NCI-H2227 treated with DMSO at 0.1 percent for 48 hours (cell line): ENCODE data around the gene SLC44A2.

Experiments
- DNase-seq: peaks from one replicate; lab custom pipeline; 2025; lab: John Stamatoyannopoulos, UW

SLC44A2 gene

DNA sequence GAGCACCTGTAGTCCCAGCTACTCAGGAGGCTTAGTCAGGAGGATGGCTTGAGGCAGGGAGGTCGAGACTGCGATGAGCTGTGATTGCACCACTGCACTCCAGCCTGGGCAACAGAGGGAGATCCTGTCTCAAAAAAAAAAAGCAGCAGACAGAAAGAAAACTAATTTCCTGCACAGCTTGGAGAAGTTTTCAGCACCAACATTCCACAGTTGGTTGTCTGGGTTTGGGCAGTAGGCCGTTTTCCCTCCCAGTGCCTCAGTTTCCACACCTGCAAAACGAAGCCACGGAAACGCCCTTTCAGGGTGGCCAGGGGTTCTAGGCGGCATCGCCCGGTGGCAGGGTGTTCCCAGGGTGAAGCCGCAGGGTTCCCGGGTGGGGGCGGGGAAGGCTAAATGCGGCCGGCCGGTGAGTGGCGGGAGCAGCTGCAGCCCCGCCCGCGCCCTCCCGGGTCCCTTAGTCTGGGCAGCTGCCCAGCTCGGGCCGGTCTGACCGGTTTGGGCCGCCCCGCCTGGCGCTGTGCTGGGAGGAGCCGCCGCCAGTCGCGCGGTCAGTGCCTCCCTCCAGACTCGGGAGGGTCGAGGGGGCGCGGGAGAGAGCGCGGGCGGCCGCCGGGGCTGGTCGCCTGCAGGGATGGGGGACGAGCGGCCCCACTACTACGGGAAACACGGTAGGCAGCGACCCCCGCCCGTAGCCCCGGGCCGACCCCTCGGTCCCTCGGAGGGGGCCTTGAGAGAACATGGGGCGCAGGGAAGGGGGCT lies at the start of gene SLC44A2:
Gene SLC44A2 (plus strand): TSS at position 551 of the 759 bp plus-strand sequence. CDS start 81 bp downstream, at position 632.
- no peak for DNase-seq

GRCh38 chr19:10577951-10578350 lies 47.4 kb upstream of the SLC44A2 start:
- DNase-seq, result no peak

DNA sequence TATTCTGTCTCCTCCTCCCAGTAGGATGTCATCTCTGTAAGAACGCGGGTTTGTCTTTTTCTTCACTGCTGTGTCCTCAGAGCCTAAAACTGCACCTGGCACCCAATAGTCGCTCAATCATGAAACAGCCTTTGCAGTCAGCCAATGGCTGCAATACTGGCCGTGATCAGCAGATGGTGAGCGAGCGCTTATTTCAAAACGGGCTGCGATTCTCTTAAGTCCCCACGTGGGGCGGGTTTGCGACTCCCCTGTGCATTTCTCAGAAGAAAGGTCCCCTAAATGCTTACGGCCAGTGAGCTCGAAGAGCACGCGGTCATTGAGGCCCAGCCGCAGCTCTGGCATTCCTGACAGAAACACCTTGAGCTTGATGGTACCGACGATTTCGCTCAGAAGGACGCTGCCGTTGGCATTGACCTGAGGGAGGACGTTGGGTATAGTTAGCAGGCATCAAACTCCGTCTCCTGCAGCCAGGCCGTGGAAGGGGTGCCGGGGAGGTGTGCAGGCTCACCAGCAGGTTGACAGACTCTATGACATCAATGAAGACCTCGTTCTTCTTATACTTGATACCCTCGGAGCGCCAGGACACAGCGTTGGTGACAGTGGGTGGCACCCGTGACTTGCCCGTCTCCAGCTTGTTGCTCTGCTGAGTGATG lies 44.2 kb upstream of the SLC44A2 start:
- DNase-seq, result peak; percentile 71

GRCh38 chr19:10582091-10582490 lies 43.3 kb upstream of the SLC44A2 start:
- DNase-seq, result no peak

DNA sequence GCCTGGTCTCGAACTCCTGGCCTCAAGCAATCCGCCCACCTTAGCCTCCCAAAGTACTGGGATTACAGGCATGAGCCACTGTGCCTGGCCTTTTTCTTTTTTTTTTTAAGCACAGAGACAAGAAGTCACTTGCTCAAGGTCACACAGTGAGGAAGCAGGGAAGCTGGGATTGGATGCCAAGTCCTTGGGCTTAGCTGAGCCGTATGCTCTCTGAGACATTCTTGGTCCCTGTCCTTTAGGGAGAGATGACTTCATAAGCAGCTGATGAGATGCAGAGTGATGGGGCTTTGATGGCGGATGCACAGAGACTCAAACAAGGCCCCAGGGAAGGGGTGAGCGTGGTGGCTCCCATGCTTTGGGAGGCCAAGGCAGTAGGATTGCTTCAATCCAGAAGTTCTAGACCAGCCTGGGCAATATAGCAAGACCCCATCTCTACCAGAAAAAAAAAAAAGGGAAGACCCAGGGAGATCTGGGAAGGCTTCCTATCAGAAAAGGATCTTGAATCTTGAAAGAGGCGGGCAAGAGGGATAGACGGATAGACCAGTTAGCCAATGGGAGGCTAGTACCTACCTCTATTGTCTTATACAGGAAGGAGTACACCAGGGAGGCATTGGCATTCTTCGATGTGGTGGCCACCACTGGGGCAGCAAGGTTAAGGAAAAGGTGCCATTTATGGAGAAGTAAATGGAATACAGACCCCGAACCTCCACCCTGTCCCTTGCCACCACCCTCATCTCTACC lies 42.1 kb upstream of the SLC44A2 start:
- no peak for DNase-seq

DNA sequence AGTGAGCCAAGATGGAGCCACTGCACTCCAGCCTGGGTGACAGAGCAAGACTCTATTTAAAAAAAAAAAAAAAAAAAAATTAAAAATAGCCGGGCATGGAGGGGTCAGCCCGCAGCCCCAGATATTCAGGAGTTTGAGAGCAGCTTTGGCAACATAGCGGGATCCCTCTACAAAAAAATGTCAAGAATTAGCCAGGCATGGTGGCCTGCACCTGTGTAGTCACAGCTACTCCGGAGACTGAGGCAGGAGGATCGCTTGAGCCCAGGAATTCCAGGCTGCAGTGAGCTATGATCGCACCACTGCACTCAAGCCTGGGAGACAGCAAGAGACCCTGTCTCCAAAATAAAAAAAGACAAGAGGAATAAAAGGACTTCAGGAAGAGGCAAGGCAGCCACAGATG lies 39.0 kb upstream of the SLC44A2 start:
- DNase-seq, result no peak

DNA sequence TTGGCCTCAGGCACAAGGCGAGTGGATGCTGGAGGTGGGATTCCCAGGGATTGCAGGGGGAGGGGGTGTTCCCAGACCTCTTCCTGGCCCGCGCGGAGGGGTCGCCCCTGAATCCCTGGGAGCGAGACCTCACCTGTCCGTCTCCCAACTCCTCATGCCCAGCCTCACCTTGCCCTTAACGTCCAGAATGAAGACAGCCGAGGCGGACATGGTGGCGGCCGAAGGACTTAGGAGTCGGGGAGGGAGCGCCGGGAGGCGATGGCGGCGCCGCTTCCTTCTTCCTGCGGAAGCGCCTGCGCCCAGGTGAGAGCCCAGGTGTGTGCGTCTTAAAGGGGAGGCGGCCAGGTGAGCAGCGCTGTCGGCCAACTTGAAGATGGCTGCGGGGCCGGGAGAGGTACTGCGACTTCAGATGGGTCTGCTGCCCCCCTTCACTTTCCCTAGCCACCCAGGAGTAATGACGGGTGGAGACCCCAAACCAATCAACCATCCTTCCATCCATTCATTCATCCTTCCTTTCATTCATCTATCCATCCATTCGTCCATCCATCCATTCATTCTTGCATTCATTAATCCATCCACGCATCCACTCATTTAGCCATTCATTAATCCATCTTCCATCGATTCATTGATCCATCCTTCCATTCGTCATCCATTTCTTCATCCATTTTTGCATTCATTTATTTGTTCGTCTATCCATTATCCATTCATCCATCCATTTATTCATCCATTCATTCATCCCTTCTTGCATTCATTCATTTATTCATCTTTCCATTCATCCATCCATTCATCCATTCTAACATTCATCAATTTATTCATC lies 38.1 kb upstream of the SLC44A2 start, which contains the start of gene AP1M2:
Gene AP1M2 (minus strand): TSS at position 291 of the 817 bp plus-strand sequence. CDS start 81 bp downstream, at position 210.
- DNase-seq, result no peak

- DNase-seq, result no peak
These were observed 37.6 kb upstream of the SLC44A2 start for GRCh38 chr19:10587839-10588150.

- DNase-seq, result no peak
These were observed 32.2 kb upstream of the SLC44A2 start for GRCh38 chr19:10593148-10593547.

DNA sequence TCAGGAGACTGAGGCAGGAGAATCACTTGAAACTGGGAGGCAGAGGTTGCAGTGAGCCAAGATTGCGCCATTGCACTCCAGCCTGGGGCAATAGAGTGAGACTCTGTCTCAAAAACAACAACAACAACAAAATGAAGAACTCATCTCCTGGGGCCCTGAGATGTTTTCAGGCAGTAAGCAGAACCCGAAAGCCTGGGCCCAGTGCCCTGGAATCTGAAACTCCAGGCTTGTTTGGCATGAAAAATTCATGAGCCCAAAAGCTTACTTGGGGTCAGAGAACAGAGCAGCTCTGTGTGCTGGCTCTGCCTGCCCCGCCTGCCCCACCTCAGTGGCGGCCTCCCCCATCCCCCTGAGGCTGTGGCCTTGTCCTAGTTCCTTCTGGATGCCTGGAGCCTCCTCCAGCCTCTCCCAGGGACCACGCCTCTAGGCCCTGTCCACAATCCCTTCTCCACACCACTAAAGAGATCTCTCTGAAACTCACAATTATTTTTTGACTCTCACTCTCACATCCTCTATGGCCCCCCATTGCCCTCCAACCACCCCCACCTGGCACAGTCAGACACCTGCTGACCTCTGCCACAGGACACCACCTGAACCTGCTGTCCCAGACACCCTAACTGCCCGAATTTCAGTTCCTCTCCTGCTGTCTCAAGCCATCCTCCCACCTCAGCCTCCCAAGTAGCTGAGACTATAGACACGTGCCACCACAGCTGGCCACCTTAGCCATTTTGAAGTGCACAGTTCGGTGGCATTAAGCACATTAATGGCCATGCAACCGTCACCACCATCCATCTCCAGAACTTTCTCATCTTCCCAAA lies 31.3 kb upstream of the SLC44A2 start:
- DNase-seq, result no peak

DNA sequence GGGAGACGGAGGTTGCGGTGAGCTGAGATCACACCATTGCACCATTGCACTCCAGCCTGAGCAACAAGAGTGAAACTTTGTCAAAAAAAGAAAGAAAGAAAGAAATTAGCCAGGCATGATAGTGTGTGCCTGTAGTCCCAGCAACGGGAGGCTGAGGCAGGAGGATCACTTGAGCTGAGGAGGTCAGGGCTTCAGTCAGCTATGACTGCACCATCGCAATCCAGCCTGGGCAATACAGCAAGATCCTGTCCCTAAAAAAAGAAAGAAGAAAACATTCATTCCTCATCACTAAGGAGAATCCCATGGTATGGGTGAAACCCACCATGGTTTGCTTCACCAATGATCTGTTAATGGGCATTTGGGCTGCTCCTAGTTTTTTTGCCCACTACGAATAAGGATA lies 25.2 kb upstream of the SLC44A2 start:
- no peak for DNase-seq

GRCh38 chr19:10601999-10602329 lies 23.4 kb upstream of the SLC44A2 start:
- DNase-seq, result no peak

DNA sequence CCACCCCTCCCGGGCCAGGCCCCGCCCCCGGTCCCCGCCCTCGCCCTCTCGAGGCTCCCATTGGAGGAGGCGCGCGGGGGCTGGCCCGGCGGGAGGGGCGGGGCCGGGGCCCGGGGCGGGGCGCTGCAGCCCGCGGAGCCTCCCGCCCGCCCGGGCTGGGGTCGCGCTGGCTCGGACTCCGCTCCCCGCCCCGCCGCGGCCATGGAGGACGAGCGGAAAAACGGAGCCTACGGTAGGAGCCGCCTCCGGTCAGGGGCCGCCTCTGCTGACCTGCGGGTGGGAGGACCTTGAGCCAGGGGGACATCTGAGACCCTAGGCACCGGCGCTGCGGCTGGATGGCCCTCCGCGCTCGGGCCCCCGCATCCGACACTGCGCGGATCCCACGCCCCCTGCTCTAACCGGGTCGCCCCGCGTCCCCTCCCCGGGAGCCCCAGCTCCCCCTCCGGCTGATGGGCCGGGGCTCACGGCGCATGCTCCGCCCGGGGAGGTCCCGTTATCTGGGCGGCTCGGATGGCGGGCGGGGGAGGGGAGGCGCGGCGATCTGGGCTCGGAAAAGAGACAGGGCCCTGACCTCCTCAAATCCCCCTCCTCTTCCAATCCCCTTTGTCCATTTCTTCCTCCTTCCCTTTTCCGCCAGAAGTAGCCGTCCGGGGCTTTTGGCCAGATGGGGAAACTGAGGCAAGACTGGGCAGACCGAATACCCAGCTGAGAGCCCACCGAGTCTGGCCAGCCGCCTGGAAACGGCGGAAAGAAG lies 22.8 kb upstream of the SLC44A2 start:
- peak; percentile 50 for DNase-seq

DNA sequence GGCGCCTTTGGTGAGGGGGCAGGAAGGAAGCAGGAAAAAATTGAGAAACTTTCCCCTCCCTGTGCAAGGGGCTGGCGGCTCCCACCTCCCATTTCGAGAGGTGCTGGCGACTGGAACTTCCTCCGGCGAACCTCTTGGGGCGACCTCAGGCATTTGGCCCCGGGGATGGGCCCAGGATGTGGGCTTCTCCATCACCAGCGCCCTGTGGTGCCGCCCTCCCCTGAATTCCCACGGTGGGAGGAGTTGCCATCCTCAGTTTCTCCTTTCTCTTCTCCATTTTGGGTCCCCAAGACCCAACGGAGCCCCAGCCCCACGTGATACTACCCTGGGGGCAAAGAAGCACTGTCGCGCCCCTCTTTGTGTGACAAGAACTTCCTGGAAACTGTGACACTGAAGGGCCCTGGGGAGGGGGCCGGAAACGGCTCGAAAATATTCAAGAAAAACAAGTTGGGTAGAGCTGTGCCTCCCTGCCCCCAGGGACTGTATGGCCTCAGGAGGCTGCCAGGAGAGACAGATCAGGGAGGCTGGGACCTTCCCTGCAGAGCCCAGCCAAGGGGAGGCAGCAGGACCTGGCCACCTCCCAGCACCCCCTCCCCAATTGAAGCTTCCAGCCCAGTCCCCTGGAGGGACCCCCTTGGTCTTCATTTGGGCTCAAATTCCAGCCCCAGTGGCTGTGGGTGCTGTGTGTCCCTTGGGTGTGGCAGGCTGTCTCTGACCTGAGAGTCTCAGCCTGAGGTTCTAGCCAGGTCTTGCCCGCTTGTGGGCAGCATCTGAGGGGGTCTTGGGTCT lies 22.1 kb upstream of the SLC44A2 start:
- no peak for DNase-seq

GRCh38 chr19:10603873-10604459 lies 21.4 kb upstream of the SLC44A2 start:
- no peak for DNase-seq

DNA sequence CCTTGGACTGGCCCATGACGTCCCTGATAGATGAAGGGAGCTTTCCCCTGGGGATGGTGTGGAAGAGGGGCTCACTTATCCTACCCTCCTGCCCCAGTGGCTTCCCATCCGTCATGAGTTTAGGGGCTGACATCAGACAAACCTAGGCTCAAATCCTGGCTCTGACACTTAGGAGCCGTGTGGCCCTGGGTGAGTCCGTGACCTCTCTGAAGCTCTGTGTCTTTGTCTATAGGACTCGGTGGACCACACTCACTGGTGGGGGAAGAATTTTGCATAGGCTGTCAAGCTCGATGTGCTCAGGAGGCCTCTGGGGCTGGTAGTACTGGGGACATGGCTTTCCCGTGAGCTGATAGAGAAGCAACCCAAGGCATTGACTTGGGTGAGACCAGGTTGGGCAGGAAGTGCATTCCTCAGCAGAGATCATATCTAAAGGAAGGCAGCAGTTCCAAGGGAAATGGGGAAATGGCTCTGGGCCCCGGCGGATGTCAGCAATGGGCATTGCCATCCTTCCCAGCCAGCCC lies 20.8 kb upstream of the SLC44A2 start:
- DNase-seq, result no peak

GRCh38 chr19:10611907-10612306 lies 13.4 kb upstream of the SLC44A2 start:
- no peak for DNase-seq

- no peak for DNase-seq
These were observed 12.7 kb upstream of the SLC44A2 start for GRCh38 chr19:10612499-10613119.
